ENCODE results near the gene PABPN1L.
"Not testable (repeated sequence)": the region's sequence is repeated elsewhere in the genome, so short reads cannot be mapped to it uniquely, and the experiment has no call there.

Gene PABPN1L

DNA sequence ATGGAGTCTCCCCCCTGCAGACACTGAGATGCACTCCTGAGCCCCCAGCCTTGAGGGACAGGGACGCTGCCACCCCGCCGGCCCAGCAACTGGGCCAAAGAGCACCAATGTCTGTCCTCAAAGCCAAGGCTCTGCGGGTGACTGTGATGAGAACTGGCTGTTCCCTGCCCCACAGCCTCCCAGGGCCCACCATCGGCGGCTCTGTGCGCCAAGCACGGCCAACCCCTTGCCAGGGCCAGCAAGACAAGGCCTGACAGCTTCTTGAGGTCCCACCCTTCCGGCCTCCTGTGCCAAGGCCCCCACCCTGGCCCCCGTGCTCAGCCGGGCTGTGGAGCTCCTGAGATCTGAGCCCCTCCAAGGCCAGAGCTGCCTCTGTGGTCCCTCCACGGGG lies 34.2 kb upstream of the PABPN1L start:
- DNase-seq, result no peak

DNA sequence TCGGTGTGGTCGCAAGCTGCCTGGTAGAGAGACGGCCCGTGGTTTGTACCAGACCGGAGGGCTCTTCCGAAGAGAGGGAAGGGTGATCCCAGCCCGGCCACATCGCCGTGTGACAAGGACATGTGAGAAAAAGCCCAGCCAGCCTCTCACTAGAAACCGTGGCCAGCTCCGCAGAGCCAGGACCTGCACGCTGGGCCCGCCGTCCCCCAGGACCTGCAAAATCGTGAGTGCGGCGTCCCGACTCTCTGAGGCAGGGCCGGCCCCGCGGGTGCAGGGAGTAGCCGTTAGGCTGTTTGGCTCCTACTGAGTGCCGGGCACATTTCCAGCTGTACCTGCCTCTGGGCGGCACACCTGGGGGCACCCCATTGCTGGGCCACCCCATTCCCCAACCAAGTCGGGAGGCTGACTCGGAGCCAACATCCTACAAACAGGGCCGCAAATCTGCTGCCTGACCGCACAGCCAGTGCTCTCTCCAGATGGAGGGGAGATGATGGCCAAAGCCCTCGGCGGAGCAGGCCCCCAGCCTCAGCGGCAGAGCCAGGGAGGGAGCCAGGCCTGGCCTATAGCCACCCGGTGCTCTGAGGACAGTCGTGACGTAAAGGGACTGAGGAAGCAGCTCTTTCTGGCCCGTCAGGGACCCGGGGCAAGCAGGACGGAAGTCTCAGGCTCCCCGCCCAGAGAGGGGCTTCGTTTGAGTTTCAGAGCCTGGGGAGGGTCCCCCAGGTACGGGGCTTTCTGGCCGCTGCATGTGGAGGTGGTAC lies 33.6 kb upstream of the PABPN1L start:
- no peak for DNase-seq

DNA sequence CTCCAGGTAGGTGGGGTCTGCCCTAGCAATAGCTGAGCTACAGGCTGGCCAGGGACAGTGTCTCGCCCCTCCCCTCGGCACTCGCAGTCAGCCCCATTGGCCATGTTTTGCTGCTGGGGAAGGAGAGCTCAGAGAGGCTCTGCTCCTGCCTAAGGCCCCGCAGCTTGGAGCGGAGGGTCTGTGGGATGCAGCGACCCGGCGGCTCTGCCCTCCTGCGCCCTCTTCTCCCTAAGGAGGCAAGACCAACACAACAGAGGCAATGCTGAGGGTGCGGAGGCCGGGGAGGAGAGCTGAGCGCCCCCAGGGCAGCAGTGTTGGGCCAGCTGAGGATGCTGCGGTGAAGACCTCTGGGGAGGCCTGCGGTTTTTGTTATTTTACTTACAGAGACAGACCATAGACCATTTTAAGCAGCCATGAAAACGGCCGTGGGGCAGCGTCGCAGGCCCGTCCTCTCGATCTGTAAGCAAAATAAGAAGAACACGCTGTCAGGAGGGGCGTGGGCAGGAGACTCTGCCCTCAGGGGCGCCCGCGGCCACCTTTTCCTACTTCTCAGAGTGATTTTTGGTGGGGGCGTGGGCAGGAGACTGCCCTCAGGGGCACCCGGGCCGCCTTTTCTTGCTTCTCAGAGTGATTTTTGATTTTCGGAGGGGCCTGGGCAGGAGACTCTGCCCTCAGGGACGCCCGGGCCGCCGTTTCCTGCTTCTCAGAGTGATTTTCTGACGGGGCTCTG lies 31.4 kb upstream of the PABPN1L start:
- DNase-seq, result no peak

DNA sequence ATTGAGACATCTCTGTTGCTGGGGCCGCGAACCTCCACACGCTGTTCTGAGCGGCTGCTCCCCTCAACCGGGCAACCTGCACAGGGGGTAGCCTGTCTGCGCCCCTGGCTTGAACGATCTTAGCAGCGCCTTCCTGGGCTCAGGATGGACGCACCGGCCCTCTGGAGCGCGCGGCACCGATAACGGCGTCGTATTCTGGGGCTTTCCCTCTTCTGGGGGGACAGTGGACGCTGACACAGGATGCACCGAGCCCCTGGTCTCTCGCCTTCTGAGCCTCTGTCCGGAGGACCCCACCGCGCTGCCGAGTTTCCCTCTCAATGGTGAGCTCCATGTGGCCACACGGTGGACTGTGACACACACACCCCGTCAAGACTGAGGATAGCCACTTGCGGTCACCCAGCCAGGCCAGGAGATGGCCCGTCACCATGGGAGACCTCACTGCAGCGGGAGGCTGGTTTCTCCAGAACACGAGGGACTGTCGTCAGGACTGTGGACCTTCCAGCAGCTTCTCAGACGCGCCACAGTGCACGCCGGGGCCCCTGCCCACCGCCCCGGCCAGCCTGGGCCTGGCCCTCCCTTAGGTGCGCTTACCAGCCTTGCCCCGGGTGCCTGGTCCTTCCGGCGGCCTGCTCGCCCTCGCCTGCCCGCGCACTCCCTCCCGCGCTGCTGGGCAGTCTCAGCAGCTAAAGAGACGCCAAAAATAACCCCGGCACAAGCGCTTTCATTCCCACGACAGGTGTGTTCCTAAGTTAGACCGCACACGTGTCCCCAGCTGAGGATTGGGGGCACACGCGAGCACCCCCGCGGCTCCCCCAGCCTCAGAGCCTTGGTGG lies 30.0 kb upstream of the PABPN1L start:
- no peak for DNase-seq

DNA sequence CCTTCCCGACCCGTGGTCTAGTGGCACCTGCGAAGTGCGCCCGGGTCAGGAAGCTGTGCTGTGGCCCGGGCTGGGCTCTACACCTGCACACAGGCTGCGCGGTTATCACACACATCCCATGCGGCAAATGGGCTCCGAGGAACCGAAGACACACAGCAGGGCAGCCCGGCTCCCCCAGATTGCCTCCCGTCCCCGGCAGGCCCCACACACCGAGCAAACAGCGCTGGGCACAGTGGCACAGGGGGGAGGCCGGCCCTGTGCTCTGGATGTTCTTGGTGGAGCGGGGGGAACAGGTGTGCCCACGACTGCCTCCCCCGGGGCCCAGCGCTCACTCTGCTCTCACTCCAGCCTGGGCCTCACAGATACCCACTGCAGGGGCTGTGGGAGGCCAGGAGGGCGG lies 28.9 kb upstream of the PABPN1L start:
- DNase-seq, result no peak

DNA sequence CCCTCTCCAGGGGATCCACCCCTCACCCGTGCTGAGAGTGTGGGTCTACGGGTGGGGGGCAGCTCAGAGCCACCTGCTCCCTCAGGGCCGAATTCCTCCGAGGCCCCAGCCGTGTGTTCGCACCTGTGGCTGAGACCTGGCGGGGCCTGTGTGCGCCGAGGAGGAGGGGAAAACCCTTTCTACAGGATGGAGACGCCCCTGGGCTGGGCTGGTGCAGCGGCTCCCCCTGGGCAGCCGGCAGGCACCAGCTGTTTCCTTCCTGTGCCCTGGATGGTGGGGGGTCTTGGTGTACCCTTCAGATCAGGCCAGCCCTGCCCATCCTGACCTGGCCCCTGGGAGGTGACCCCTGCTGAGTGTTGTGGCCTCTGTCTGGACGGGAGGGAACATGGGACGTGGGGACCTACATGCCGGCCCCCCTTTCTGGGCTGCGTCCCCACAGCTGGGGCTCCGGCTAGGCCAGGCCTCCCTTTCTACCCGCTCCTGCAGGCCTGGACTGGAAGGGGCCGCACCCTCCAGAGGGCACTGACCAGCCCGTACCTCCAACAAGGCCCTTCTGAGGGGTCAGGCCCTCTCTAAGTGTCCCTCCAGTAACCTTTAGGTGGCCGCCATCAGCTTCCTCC lies 28.3 kb upstream of the PABPN1L start:
- no peak for DNase-seq

DNA sequence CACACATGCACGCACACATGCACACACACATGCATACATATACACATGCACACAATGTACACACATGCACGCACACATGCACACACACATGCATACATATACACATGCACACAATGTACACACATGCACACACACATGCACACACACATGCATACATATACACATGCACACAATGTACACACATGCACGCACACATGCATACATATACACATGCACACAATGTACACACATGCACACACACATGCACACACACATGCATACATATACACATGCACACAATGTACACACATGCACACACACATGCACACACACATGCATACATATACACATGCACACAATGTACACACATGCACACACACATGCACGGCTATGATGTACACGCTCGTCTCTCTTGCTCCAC lies 27.8 kb upstream of the PABPN1L start:
- not testable (repeated sequence) for DNase-seq

DNA sequence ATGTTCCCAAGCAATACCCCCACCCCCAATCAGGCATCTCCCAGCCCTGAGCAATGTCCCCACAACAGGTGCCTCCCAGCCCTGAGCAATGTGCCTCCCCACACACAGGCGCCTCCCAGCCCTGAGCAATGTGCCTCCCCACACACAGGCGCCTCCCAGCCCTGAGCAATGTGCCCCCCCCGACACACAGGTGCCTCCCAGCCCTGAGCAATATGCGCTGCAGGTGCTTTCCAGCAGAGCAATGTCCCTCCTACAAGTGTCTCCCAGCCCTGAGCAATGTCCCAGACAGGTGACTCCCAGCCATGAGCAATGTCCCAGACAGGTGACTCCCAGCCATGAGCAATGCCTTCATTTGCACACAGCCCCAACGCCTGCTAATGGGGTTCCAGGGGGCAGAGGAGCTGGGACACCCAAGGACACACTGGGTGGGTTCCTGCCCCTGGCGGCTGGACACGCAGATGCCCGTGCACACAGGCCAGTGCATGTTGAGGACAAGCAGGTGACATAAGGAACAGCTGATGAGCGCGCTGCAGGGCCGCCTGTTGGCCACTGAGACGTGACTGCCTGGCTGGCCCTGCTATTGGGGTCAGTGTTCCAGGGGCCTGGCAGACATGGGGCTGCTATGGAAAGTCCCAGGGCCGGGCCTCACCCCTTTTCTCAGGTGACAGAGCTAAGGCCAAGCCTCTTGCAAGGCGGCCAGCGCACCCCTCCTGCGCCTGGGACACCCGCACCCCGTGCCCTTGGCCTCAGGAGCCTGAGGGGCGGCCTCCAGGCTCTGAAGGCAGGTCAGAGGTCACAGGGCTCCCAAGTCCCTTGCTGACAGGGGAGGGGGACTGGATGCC lies 26.9 kb upstream of the PABPN1L start:
- no peak for DNase-seq

DNA sequence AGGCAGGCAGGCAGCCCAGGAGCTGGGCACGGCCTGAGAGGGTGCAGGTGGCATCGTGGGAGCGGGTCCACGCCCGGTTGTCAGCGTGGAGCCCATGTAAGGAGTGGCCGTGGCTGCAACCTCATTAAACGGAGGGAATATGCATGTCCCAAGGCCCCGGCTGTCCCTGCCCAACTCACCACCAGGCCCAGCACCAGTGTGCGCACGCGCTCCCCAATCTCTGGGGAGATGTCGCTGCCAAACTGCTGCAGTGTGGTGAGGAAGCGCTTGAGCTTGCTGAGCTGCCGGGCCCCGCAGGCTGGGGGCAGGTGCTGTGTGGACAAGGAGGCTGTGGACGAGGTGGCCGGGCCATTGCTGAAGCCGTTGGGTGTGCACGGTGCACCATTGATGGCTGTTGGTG lies 25.6 kb upstream of the PABPN1L start:
- no peak for DNase-seq

DNA sequence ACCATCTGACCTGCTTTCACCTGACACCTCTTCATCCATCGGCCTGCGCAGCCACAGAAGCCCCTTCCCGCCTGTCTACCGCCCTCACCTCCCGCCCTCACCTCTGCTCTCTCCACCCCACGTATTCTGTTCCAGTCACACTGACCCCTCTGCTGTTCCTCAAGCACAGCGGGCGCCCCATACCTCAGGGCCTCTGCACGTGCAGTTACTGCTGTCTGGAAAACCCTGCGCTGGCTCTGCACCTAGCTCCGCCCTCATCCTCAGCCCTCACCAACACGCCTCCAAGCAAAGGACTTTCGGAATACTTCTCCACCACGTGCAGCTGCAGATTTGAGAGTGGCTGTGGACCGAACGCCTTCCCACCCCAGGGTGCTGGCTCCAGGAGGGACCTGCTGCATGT lies 24.6 kb upstream of the PABPN1L start:
- DNase-seq, result no peak

DNA sequence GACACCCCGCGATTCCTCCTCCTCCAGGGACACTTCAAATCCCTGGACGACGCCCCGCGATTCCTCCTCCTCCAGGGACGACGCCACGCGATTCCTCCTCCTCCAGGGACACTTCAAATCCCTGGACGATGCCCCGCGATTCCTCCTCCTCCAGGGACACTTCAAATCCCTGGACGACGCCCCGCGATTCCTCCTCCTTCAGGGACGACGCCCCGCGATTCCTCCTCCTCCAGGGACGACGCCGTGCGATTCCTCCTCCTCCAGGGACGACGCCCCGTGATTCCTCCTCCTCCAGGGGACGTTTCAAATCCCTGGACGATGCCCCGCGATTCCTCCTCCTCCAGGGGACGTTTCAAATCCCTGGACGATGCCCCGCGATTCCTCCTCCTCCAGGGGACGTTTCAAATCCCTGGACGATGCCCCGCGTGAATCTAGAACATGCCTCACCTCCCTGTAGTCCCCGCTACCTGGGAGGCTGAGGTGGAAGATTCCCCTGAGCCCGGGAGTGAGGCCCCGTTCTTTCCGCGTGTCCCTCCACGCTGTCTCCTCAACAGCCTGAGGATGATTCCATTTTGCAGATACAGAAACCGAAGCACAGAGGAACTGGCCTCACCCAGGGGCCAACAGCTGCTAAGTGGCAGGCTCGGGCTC lies 23.4 kb upstream of the PABPN1L start:
- DNase-seq, result not testable (repeated sequence)

DNA sequence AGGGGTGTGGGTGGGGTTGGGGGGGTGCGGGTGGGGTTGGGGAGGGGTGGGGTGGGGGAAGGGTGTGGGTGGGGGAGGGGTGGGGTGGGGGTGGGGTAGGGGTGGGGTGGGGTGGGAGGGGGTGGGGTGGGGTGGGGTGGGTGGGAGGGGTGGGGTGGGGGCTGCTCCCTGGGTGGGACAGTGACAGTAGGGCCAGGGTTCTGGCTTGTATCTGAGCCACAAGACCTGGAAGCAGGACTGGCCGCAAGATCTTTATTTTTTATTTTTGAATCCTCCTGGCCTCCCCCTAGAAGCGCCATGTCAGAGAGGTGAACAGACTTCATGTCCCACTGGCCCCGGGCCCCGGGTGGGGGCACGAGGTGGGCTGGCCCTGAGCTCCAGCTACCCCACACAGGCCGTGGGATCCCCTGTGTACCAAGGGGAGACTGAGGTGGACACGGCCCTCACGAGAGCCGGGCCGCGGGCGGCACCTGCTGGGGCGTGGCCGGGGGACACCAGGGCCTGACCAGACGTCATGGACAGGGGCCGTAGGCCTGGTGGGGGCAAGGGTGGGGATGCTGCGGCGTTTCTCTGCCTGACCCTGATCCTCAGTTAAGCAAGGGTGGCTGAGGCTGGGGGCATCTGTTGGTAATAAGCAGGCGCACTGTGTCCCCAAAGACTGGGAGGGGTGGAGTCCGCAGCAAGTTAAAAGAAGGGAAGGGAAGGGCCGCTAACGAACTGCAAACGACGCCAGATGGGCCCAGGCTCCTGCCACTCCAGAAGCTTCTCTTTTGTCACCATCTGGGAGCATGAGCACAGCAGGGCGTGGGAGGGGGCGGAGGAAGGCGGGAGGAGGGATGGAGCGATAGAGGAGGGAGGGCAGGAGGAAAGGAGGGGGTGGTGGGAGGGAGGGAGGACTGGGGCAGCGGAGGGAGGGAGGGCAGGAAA lies 22.3 kb upstream of the PABPN1L start:
- DNase-seq, result no peak

DNA sequence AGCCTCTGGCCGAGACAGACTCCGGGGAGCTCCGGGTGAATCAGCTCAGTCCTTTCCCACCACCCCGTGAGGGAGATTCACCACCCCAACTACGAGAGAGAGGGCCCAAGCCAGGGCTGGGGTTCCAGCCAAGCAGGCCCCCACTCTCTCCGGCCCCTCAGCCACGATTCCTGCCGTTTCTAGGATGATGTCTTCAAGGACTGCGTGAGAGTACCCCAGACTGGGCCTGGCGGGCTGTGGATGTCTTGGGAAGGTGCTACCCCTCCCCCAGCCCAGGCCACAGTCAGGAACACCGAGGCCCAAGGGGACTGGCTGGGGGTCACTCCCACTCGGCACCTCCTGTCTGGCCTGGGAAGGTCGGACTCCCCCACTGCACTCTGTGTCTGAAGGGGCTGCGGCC lies 21.6 kb upstream of the PABPN1L start:
- DNase-seq, result no peak

DNA sequence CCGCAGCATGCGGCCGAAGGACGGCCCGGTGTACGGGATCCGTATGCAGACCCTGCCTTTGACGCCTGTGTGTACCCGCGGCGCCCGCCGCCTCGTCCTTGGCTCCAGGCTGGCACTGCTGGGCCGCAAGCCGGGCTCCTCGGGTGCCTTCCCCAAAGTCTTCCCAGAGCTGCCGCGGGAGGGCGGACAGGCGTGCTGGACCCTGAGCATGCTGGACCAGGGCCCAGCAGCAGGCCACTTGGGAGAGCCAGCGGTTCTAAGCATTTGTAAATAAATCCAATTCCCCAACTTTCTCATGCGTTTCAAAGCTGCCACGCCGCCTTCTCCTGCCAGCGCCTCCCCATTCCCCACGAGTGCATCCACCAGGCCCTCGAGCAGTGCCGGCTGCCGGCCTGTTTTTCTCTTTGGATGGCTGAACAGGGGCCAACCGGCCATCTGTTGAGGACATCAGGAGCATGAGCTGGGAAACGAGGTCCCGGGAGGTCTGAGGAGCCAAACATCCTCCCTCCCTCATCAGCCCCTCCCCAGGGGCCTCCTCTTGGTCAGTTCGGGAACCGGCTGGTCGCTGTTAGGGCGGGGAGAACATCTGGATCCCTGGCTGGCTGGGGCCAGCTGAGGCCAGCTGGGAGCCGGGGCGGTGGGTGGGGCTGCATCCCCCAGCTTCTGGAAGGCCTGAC lies 20.5 kb upstream of the PABPN1L start:
- DNase-seq, result no peak

DNA sequence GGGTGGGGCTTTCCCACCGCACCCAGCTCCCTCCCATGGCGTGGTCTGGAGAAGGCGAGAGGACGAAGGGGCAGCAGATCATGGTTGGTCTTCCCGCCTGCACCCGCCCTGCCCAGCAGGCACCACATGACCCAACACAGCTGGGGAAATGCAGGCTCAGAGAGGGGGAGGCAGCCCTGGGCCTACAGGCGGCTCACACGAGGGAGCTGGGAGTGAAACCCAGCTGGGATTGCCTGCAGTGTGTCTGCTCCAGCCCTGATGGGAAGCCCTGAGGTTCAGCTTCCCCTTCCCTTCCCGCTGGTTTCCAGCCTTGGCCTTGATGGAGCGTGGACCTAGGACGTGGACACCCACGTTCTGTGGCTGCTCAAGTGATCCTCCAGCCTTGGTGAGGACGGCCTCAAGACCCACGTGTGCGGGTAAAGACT lies 20.0 kb upstream of the PABPN1L start:
- no peak for DNase-seq

DNA sequence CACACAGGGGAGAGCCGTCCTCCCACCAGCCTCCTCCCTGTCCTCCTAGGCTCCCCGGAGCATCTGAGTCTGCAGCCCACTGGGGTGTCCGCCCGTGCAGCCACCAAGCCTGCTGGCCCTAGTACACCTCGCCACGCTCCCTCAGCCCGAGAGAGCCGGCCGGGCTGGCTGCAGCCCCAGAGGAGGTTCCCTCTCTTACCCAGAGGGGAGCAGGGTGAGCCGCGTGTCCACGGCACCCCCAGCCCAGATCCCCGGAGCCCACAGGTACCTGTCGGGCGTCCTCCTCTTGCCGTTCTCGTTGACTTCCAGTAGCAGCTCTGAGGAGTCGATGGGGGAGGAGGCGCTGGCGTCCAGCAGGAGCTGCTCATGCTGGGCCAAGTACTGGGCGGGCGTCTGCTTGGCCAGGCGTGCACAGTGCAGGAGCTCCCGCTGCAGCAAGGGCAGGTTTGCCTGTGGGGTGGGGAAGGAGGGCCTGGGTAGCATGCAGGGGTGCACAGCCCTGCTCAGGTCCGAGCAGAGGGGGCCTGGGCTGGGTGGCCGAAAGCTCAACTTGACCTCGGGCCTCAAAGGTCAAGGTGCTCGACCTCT lies 19.3 kb upstream of the PABPN1L start:
- DNase-seq, result no peak

DNA sequence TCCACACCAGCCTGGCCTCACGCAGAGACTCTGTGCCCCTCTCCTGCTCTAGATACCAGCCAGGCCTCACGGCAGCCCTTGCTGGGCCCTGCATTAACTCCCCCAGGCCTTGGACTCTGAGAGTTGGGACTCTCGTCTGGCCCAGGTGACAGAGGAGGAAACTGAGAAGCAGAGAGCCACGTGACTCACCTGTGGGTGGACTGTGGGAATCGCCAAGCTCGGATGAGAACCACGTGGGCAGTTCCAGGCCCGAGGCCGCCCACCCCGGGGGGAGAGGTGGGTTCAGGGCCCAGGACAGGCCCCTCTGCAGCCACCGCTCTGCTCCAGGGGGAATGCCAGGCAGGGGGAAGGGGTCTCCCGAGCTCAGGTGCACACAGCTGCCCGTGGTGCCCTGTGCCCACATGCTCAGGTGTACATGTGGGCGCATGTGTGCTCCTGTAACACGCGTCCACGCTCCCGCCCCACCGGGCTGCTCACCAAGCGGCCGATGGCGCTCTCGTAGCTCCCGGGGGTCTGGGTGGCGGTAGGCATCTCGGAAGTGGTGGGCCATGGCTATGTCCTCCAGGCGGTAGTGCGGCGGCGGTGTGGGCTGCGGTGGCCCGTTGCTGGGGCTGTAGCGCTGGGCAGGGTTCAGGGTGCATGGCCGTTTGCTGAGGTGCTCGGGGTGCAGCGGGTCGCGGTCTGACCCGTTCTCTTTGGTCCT lies 18.3 kb upstream of the PABPN1L start:
- no peak for DNase-seq

DNA sequence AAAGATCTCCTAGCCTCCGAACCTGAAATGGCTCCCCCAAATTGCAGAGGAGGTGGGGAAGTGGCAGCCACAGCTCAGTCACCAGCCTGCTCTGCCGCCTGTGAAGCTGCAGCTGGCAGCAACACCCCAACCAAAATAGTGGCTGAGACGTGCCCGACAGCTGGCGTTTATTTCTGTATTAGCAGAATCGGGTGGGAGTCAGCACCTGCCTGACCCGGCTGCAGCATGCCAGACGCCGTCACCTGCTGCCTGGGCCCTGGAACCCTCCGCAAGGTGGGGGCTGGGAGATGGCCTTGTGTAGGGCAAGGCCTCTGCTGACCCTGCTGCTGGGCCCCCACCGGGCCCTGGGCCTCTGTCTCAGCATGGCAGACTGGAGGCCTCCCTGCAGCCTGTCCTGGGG lies 17.5 kb upstream of the PABPN1L start:
- DNase-seq, result no peak

Measured in stimulated activated naive CD4-positive, alpha-beta T cell treated with Interleukin-2 at 50 U/mL for 16 hours (primary cell).